ENCODE data around the gene SMARCB1.

SMARCB1 gene

GRCh38 chr22:23767673-23768548 is 18.9 kb upstream of the SMARCB1 start, which contains the start of gene CHCHD10:
CHCHD10 (minus strand) TSS chr22:23767972; CDS start chr22:23767874, 98 bp downstream.
- H3K36me3 Mint-ChIP-seq (ENCODE audit: low read depth), result no peaks in the 10 kb centered on the region
- H3K27ac Mint-ChIP-seq, result peak within 1 kb of the TSS; percentile 63
- H3K9me3 Mint-ChIP-seq, result no peaks in the 10 kb centered on the region
- peaks cover 2% of the 10 kb centered on the region for H3K27me3 Mint-ChIP-seq (ENCODE audit: low read depth)
- H3K4me3 Mint-ChIP-seq, result peak within 1 kb of the TSS; percentile 82
- peak; percentile 80 for DNase-seq (ENCODE audit: low spot score)
- H3K4me1 Mint-ChIP-seq (ENCODE audit: low read depth), result peaks cover 25% of the 10 kb centered on the region

GRCh38 chr22:23769321-23769965 is 17.3 kb upstream of the SMARCB1 start:
- Mint-ChIP-seq H3K9me3 (no peaks in the 10 kb centered on the region), H3K36me3 (ENCODE audit: low read depth) (no peaks in the 10 kb centered on the region), H3K4me3 (peak overlapping the region; percentile 38), H3K4me1 (ENCODE audit: low read depth) (peaks cover 19% of the 10 kb centered on the region), H3K27me3 (ENCODE audit: low read depth) (peaks cover 8% of the 10 kb centered on the region), H3K27ac (no peak overlapping the region)
- DNase-seq (ENCODE audit: low spot score), result no peak

- Mint-ChIP-seq H3K4me3 (peak overlapping the region; percentile 75), H3K27me3 (ENCODE audit: low read depth) (peaks cover 13% of the 10 kb centered on the region), H3K4me1 (ENCODE audit: low read depth) (peaks cover 6% of the 10 kb centered on the region), H3K9me3 (no peaks in the 10 kb centered on the region), H3K36me3 (ENCODE audit: low read depth) (no peaks in the 10 kb centered on the region), H3K27ac (no peak overlapping the region)
- no peak for DNase-seq (ENCODE audit: low spot score)
Observed at GRCh38 chr22:23772315-23772648, 14.5 kb upstream of the SMARCB1 start.

- peak; percentile 25 for DNase-seq (ENCODE audit: low spot score)
- Mint-ChIP-seq H3K4me3 (peak within 1 kb of the TSS; percentile 75), H3K4me1 (ENCODE audit: low read depth) (peaks cover 6% of the 10 kb centered on the region), H3K27me3 (ENCODE audit: low read depth) (peaks cover 13% of the 10 kb centered on the region), H3K9me3 (no peaks in the 10 kb centered on the region), H3K36me3 (ENCODE audit: low read depth) (no peaks in the 10 kb centered on the region), H3K27ac (no peak within 1 kb of the TSS)
Observed at GRCh38 chr22:23772649-23773473, 13.9 kb upstream of the SMARCB1 start, which contains the start of gene MMP11. MMP11 (plus strand) TSS chr22:23772849; CDS start chr22:23772871, 22 bp downstream.

GRCh38 chr22:23773483-23774113 is 13.2 kb upstream of the SMARCB1 start:
- H3K4me1 Mint-ChIP-seq (ENCODE audit: low read depth), result peaks cover 6% of the 10 kb centered on the region
- no peak for DNase-seq (ENCODE audit: low spot score)
- H3K36me3 Mint-ChIP-seq (ENCODE audit: low read depth), result no peaks in the 10 kb centered on the region
- peak overlapping the region; percentile 0 for H3K4me3 Mint-ChIP-seq
- H3K9me3 Mint-ChIP-seq, result no peaks in the 10 kb centered on the region
- H3K27me3 Mint-ChIP-seq (ENCODE audit: low read depth), result peaks cover 13% of the 10 kb centered on the region
- H3K27ac Mint-ChIP-seq, result no peak overlapping the region

GRCh38 chr22:23774114-23774921 is 12.4 kb upstream of the SMARCB1 start:
- no peaks in the 10 kb centered on the region for H3K36me3 Mint-ChIP-seq (ENCODE audit: low read depth)
- H3K9me3 Mint-ChIP-seq, result no peaks in the 10 kb centered on the region
- no peak for DNase-seq (ENCODE audit: low spot score)
- H3K4me3 Mint-ChIP-seq, result no peak overlapping the region
- peaks cover 6% of the 10 kb centered on the region for H3K4me1 Mint-ChIP-seq (ENCODE audit: low read depth)
- H3K27ac Mint-ChIP-seq, result no peak overlapping the region
- peaks cover 13% of the 10 kb centered on the region for H3K27me3 Mint-ChIP-seq (ENCODE audit: low read depth)

GRCh38 chr22:23774922-23775436 is 11.8 kb upstream of the SMARCB1 start:
- no peak overlapping the region for H3K27ac Mint-ChIP-seq
- no peak for DNase-seq (ENCODE audit: low spot score)
- no peaks in the 10 kb centered on the region for H3K36me3 Mint-ChIP-seq (ENCODE audit: low read depth)
- peaks cover 6% of the 10 kb centered on the region for H3K4me1 Mint-ChIP-seq (ENCODE audit: low read depth)
- H3K4me3 Mint-ChIP-seq, result no peak overlapping the region
- H3K27me3 Mint-ChIP-seq (ENCODE audit: low read depth), result peaks cover 13% of the 10 kb centered on the region
- no peaks in the 10 kb centered on the region for H3K9me3 Mint-ChIP-seq

GRCh38 chr22:23775779-23776375 is 10.9 kb upstream of the SMARCB1 start:
- no peaks in the 10 kb centered on the region for H3K9me3 Mint-ChIP-seq
- H3K36me3 Mint-ChIP-seq (ENCODE audit: low read depth), result no peaks in the 10 kb centered on the region
- peaks cover 5% of the 10 kb centered on the region for H3K4me1 Mint-ChIP-seq (ENCODE audit: low read depth)
- H3K27ac Mint-ChIP-seq, result no peak overlapping the region
- H3K27me3 Mint-ChIP-seq (ENCODE audit: low read depth), result peaks cover 13% of the 10 kb centered on the region
- no peak overlapping the region for H3K4me3 Mint-ChIP-seq
- DNase-seq (ENCODE audit: low spot score), result no peak

- no peak for DNase-seq (ENCODE audit: low spot score)
- no peak overlapping the region for H3K27ac Mint-ChIP-seq
- peaks cover 11% of the 10 kb centered on the region for H3K27me3 Mint-ChIP-seq (ENCODE audit: low read depth)
- no peaks in the 10 kb centered on the region for H3K9me3 Mint-ChIP-seq
- H3K4me1 Mint-ChIP-seq (ENCODE audit: low read depth), result no peaks in the 10 kb centered on the region
- no peaks in the 10 kb centered on the region for H3K36me3 Mint-ChIP-seq (ENCODE audit: low read depth)
- no peak overlapping the region for H3K4me3 Mint-ChIP-seq
Observed at GRCh38 chr22:23777776-23778576, 8.8 kb upstream of the SMARCB1 start.

GRCh38 chr22:23778577-23778900 is 8.2 kb upstream of the SMARCB1 start:
- Mint-ChIP-seq H3K9me3 (no peaks in the 10 kb centered on the region), H3K36me3 (ENCODE audit: low read depth) (no peaks in the 10 kb centered on the region), H3K27ac (no peak overlapping the region), H3K27me3 (ENCODE audit: low read depth) (peaks cover 6% of the 10 kb centered on the region), H3K4me1 (ENCODE audit: low read depth) (no peaks in the 10 kb centered on the region), H3K4me3 (no peak overlapping the region)
- no peak for DNase-seq (ENCODE audit: low spot score)

- Mint-ChIP-seq H3K9me3 (no peaks in the 10 kb centered on the region), H3K27me3 (ENCODE audit: low read depth) (peaks cover 5% of the 10 kb centered on the region)
Observed at GRCh38 chr22:23779083-23779482, 7.7 kb upstream of the SMARCB1 start.

GRCh38 chr22:23779731-23780130 is 7.0 kb upstream of the SMARCB1 start:
- DNase-seq (ENCODE audit: low spot score), result no peak
- H3K27me3 Mint-ChIP-seq (ENCODE audit: low read depth), result peaks cover 2% of the 10 kb centered on the region
- H3K27ac Mint-ChIP-seq, result no peak overlapping the region
- no peaks in the 10 kb centered on the region for H3K9me3 Mint-ChIP-seq
- H3K4me1 Mint-ChIP-seq (ENCODE audit: low read depth), result peaks cover 6% of the 10 kb centered on the region
- H3K4me3 Mint-ChIP-seq, result no peak overlapping the region
- no peaks in the 10 kb centered on the region for H3K36me3 Mint-ChIP-seq (ENCODE audit: low read depth)

More at GRCh38 chr22:23779083-23779482, 7.7 kb upstream of the SMARCB1 start:
- DNase-seq (ENCODE audit: low spot score), result no peak
- H3K4me3 Mint-ChIP-seq, result no peak overlapping the region
- peaks cover under 1% of the 10 kb centered on the region for H3K4me1 Mint-ChIP-seq (ENCODE audit: low read depth)
- no peaks in the 10 kb centered on the region for H3K36me3 Mint-ChIP-seq (ENCODE audit: low read depth)
- no peak overlapping the region for H3K27ac Mint-ChIP-seq
